Measurements from ENCODE around the gene UTP18.
"Not testable (repeated sequence)": the region's sequence is repeated elsewhere in the genome, so short reads cannot be mapped to it uniquely, and the experiment has no call there.

DNA sequence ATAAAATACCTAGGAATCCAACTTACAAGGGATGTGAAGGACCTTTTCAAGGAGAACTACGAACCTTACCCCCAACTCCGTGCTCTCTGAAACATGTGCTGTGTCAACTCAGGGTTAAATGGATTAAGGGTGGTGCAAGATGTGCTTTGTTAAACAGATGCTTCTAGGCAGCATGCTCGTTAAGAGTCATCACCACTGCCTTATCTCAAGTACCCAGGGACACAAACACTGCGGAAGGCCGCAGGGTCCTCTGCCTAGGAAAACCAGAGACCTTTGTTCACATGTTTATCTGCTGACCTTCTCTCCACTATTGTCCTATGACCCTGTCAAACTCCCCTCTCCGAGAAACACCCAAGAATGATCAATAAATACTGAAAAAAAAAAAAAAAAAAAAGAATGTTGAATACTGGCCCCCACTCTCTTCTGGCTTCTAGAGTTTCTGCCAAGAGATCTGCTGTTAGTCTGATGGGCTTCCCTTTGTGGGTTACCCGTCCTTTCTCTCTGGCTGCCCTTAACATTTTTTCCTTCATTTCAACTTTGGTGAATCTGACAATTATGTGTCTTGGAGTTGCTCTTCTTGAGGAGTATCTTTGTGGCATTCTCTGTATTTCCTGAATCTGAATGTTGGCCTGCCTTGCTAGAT is 70.6 kb downstream of the UTP18 start:
- TF ChIP-seq CTCF (conservative IDR thresholded peaks at IDR 0.05; ENCODE audit: low read depth, low read length); EZH2 (IDR thresholded peaks at IDR 0.05; ENCODE audit: low read length, unreplicated experiment); EZH2phosphoT487 (IDR thresholded peaks at IDR 0.05; ENCODE audit: borderline replicate concordance, low read length): not testable (repeated sequence)
